Measurements from ENCODE around the gene GRIK4.

GRIK4 gene

GRCh38 chr11:120819003-120819402 lies 307.5 kb downstream of the GRIK4 start:
- DNase-seq = no peak

- no peak for DNase-seq
Measured at GRCh38 chr11:120819437-120820365, 308.2 kb downstream of the GRIK4 start.

GRCh38 chr11:120823159-120823558 lies 311.6 kb downstream of the GRIK4 start:
- no peak for DNase-seq

- DNase-seq = no peak
Measured at GRCh38 chr11:120824242-120824641, 312.7 kb downstream of the GRIK4 start.

GRCh38 chr11:120827198-120827597 lies 315.6 kb downstream of the GRIK4 start:
- DNase-seq = no peak

- no peak for DNase-seq
Measured at GRCh38 chr11:120827820-120828219, 316.3 kb downstream of the GRIK4 start.

GRCh38 chr11:120828847-120829246 lies 317.3 kb downstream of the GRIK4 start:
- DNase-seq = no peak

GRCh38 chr11:120830085-120830620 lies 318.6 kb downstream of the GRIK4 start:
- no peak for DNase-seq

- DNase-seq = no peak
Measured at GRCh38 chr11:120832481-120833238, 321.1 kb downstream of the GRIK4 start.

- DNase-seq = no peak
Measured at GRCh38 chr11:120834686-120835210, 323.2 kb downstream of the GRIK4 start.

- DNase-seq = no peak
Measured at GRCh38 chr11:120835601-120836228, 324.2 kb downstream of the GRIK4 start.

GRCh38 chr11:120837696-120838095 lies 326.1 kb downstream of the GRIK4 start:
- DNase-seq = no peak

- DNase-seq = no peak
Measured at GRCh38 chr11:120839201-120839600, 327.7 kb downstream of the GRIK4 start.

- no peak for DNase-seq
Measured at GRCh38 chr11:120839846-120840402, 328.4 kb downstream of the GRIK4 start.

- no peak for DNase-seq
Measured at GRCh38 chr11:120840661-120841060, 329.1 kb downstream of the GRIK4 start.

GRCh38 chr11:120841074-120841473 lies 329.5 kb downstream of the GRIK4 start:
- DNase-seq = no peak

GRCh38 chr11:120842195-120842594 lies 330.6 kb downstream of the GRIK4 start:
- no peak for DNase-seq

GRCh38 chr11:120853435-120853834 lies 341.9 kb downstream of the GRIK4 start:
- no peak for DNase-seq

GRCh38 chr11:120854988-120855387 lies 343.4 kb downstream of the GRIK4 start:
- DNase-seq = no peak

- DNase-seq = no peak
Measured at GRCh38 chr11:120857508-120857907, 346.0 kb downstream of the GRIK4 start.

- no peak for DNase-seq
Measured at GRCh38 chr11:120858740-120859139, 347.2 kb downstream of the GRIK4 start.

- DNase-seq = no peak
Measured at GRCh38 chr11:120859552-120860295, 348.2 kb downstream of the GRIK4 start.
